ENCODE data around the gene BOK.
"Not testable (repeated sequence)": the region's sequence is repeated elsewhere in the genome, so short reads cannot be mapped to it uniquely, and the experiment has no call there.

The BOK gene

GRCh38 chr2:241567776-241568175 is 9.2 kb downstream of the BOK start:
- no peak for DNase-seq (ENCODE audit: low spot score)
- H3K27ac ChIP-seq: no peak overlapping the region
- no peak overlapping the region for H3K4me3 ChIP-seq
- no peak for TF ChIP-seq CTCF (IDR thresholded peaks at IDR 0.05)

GRCh38 chr2:241568726-241569125 is 10.2 kb downstream of the BOK start:
- no peak for DNase-seq (ENCODE audit: low spot score)
- Histone ChIP-seq H3K4me3 (no peak overlapping the region), H3K27ac (no peak overlapping the region)
- TF ChIP-seq CTCF (IDR thresholded peaks at IDR 0.05): no peak

GRCh38 chr2:241569831-241570281 is 11.3 kb downstream of the BOK start:
- no peak for TF ChIP-seq CTCF (IDR thresholded peaks at IDR 0.05)
- H3K4me3 ChIP-seq: no peak overlapping the region
- H3K27ac ChIP-seq: no peak overlapping the region
- no peak for DNase-seq (ENCODE audit: low spot score)

GRCh38 chr2:241570961-241571581 is 12.5 kb downstream of the BOK start:
- Histone ChIP-seq H3K27ac (no peak overlapping the region), H3K4me3 (no peak overlapping the region)
- TF ChIP-seq CTCF (IDR thresholded peaks at IDR 0.05): no peak
- DNase-seq (ENCODE audit: low spot score): no peak

GRCh38 chr2:241571821-241572620 is 13.5 kb downstream of the BOK start:
- no peak for DNase-seq (ENCODE audit: low spot score)

GRCh38 chr2:241572915-241573651 is 14.5 kb downstream of the BOK start:
- H3K4me3 ChIP-seq; H3K27ac ChIP-seq; DNase-seq (ENCODE audit: low spot score): not testable (repeated sequence)

More at GRCh38 chr2:241571821-241572620, 13.5 kb downstream of the BOK start:
- Histone ChIP-seq H3K27ac (no peak overlapping the region), H3K4me3 (no peak overlapping the region)
- no peak for TF ChIP-seq CTCF (IDR thresholded peaks at IDR 0.05)

GRCh38 chr2:241573741-241574140 is 15.2 kb downstream of the BOK start:
- Histone ChIP-seq H3K4me3 (no peak overlapping the region), H3K27ac (no peak overlapping the region)
- no peak for TF ChIP-seq CTCF (IDR thresholded peaks at IDR 0.05)
- DNase-seq (ENCODE audit: low spot score): no peak

All from coronary artery (tissue), 2 donors.